Endodermal cell (in vitro differentiated cells): ENCODE data around the gene GLIS1. TPM values are rescaled to one million over a fixed set of nuclear protein-coding genes. Genes with fewer than 3 reads are reported as not detected.

Experiments used
- DNase-seq: peaks from one replicate; pipeline ENCODE4 v3.0.0-alpha.2; 2017
- H3K27ac ChIP-seq: 2 replicates; pipeline ENCODE4 v1.5.1; 2013; ENCODE audit warnings: mild to moderate bottlenecking, low read depth, low read length, moderate library complexity
- H3K27me3 ChIP-seq: 2 replicates; pipeline ENCODE4 v1.6.1; 2013; ENCODE audit warnings: mild to moderate bottlenecking, low read length, moderate library complexity; ENCODE audit not compliant: insufficient read depth, control insufficient read depth, poor library complexity, severe bottlenecking
- H3K36me3 ChIP-seq: 2 replicates; pipeline ENCODE4 v1.7.0; 2013; ENCODE audit warnings: mild to moderate bottlenecking, low read length, moderate library complexity; ENCODE audit not compliant: control insufficient read depth, insufficient read depth
- H3K4me1 ChIP-seq: one replicate; pipeline ENCODE4 v1.7.0; 2013; ENCODE audit warnings: low read length; ENCODE audit not compliant: control insufficient read depth, insufficient read depth
- H3K4me3 ChIP-seq: 2 replicates; pipeline ENCODE4 v1.5.1; 2013; ENCODE audit warnings: mild to moderate bottlenecking, low read length, moderate library complexity
- H3K9ac ChIP-seq: 2 replicates; pipeline ENCODE4 v1.6.1; 2013; ENCODE audit warnings: mild to moderate bottlenecking, low read length, moderate library complexity; ENCODE audit not compliant: poor library complexity, severe bottlenecking; ENCODE audit errors: extremely low read depth
- H3K9me3 ChIP-seq: 2 replicates; pipeline ENCODE4 v1.6.1; 2013; ENCODE audit warnings: mild to moderate bottlenecking, low read length, moderate library complexity; ENCODE audit not compliant: control insufficient read depth
- H3K27ac Mint-ChIP-seq: 2 replicates; pipeline ENCODE4 v1.8.0; 2020; ENCODE audit warnings: mixed read lengths
- H3K27me3 Mint-ChIP-seq: 2 replicates; pipeline ENCODE4 v1.8.0; 2021; ENCODE audit warnings: mild to moderate bottlenecking, mixed read lengths; ENCODE audit not compliant: insufficient read depth
- H3K36me3 Mint-ChIP-seq: 2 replicates; pipeline ENCODE4 v1.8.0; 2020; ENCODE audit warnings: low read depth, mixed read lengths
- H3K4me1 Mint-ChIP-seq: 2 replicates; pipeline ENCODE4 v1.8.0; 2020; ENCODE audit warnings: mixed read lengths
- H3K4me3 Mint-ChIP-seq: 2 replicates; pipeline ENCODE4 v1.8.0; 2020; ENCODE audit warnings: mild to moderate bottlenecking, moderate library complexity, mixed read lengths
- H3K9me3 Mint-ChIP-seq: 2 replicates; pipeline ENCODE4 v1.8.0; 2020; ENCODE audit warnings: mild to moderate bottlenecking, mixed read lengths
- CTCF ChIP-seq: fragments of 200-600 bp; sonication (generic); conservative IDR thresholded peaks from 2 replicates; pipeline ENCODE4 v1.5.0; 2021; ENCODE audit warnings: antibody characterized with exemption, mild to moderate bottlenecking
- WGBS, 2 experiments: methylation state at CpG; one replicate each; pipeline versions ENCODE4 v1.1.5 to v1.1.7; 2013; ENCODE audit warnings: missing lambda C conversion rate in 2 of 2, mixed read lengths in 1 of 2; ENCODE audit not compliant: insufficient coverage in 1 of 2, insufficient read length in 1 of 2; 5-methylcytosine and 5-hydroxymethylcytosine counted together
- total RNA-seq, 2 donors: library from RNA; stranded (reverse); fragmentation: NEBNext Ultra II Directional in 1 of 2; extraction: Animal tissue kit (Norgen Biotek cat#: 25700) in 1 of 2; gene quantifications; 2 replicates in 1 of 2; 3 replicates in 1 of 2; pipeline ENCODE4 v1.2.1, GENCODE V29; 2021

GLIS1 gene
- total RNA-seq, 2 donors from 2014 or later, result 2.1 to 3.9 TPM

- no peak overlapping the region for H3K9ac ChIP-seq
- Mint-ChIP-seq H3K4me1 (no peaks in the 10 kb centered on the region), H3K4me3 (no peak overlapping the region), H3K27me3 (no peaks in the 10 kb centered on the region), H3K9me3 (no peaks in the 10 kb centered on the region), H3K27ac (no peak overlapping the region), H3K36me3 (no peaks in the 10 kb centered on the region)
- no peak overlapping the region for H3K27ac ChIP-seq
- TF ChIP-seq CTCF, result no peak
- H3K36me3 ChIP-seq, result no peaks in the 10 kb centered on the region
- no peak overlapping the region for H3K4me3 ChIP-seq
- WGBS, 2 experiments, result 59 to 71% methylated on average over 3 to 10 of the region's 10 CpGs
- H3K27me3 ChIP-seq, result no peaks in the 10 kb centered on the region
- no peaks in the 10 kb centered on the region for H3K4me1 ChIP-seq
- H3K9me3 ChIP-seq, result peaks cover 7% of the 10 kb centered on the region
- DNase-seq, result peak; percentile 67
Measured at GRCh38 chr1:53552146-53552861, 186.7 kb downstream of the GLIS1 start.

- DNase-seq, result peak; percentile 36
- TF ChIP-seq CTCF, result no peak
- WGBS, 2 experiments, result 75 to 85% methylated on average over 6 to 8 of the region's 8 CpGs
- Histone ChIP-seq H3K36me3 (no peaks in the 10 kb centered on the region), H3K9me3 (peaks cover 7% of the 10 kb centered on the region), H3K27ac (no peak overlapping the region), H3K9ac (no peak overlapping the region), H3K4me1 (no peaks in the 10 kb centered on the region), H3K4me3 (no peak overlapping the region), H3K27me3 (no peaks in the 10 kb centered on the region)
- H3K27ac Mint-ChIP-seq, result no peak overlapping the region
- peaks cover under 1% of the 10 kb centered on the region for H3K27me3 Mint-ChIP-seq
- no peaks in the 10 kb centered on the region for H3K4me1 Mint-ChIP-seq
- no peak overlapping the region for H3K4me3 Mint-ChIP-seq
- H3K36me3 Mint-ChIP-seq, result no peaks in the 10 kb centered on the region
- no peaks in the 10 kb centered on the region for H3K9me3 Mint-ChIP-seq
Measured at GRCh38 chr1:53551428-53551995, 187.5 kb downstream of the GLIS1 start.

GRCh38 chr1:53550201-53550741, 188.7 kb downstream of the GLIS1 start:
- no peak overlapping the region for H3K27ac ChIP-seq
- TF ChIP-seq CTCF, result no peak

More at GRCh38 chr1:53550201-53550741, 188.7 kb downstream of the GLIS1 start:
- peak; percentile 36 for DNase-seq
- H3K27me3 ChIP-seq, result no peaks in the 10 kb centered on the region
- H3K4me1 ChIP-seq, result no peaks in the 10 kb centered on the region
- no peaks in the 10 kb centered on the region for H3K9me3 ChIP-seq
- no peaks in the 10 kb centered on the region for H3K4me1 Mint-ChIP-seq
- H3K4me3 Mint-ChIP-seq, result no peak overlapping the region
- H3K9ac ChIP-seq, result no peak overlapping the region
- no peaks in the 10 kb centered on the region for H3K36me3 Mint-ChIP-seq
- H3K9me3 Mint-ChIP-seq, result no peaks in the 10 kb centered on the region
- WGBS, 2 experiments, result 89 to 91% methylated on average over 6 to 7 of the region's 7 CpGs
- H3K27ac Mint-ChIP-seq, result no peak overlapping the region
- H3K36me3 ChIP-seq, result no peaks in the 10 kb centered on the region
- H3K27me3 Mint-ChIP-seq, result peaks cover 4% of the 10 kb centered on the region
- no peak overlapping the region for H3K4me3 ChIP-seq
